Measurements from ENCODE around the gene TCEAL3.
"Not testable (repeated sequence)": the region's sequence is repeated elsewhere in the genome, so short reads cannot be mapped to it uniquely, and the experiment has no call there.

TCEAL3 gene

DNA sequence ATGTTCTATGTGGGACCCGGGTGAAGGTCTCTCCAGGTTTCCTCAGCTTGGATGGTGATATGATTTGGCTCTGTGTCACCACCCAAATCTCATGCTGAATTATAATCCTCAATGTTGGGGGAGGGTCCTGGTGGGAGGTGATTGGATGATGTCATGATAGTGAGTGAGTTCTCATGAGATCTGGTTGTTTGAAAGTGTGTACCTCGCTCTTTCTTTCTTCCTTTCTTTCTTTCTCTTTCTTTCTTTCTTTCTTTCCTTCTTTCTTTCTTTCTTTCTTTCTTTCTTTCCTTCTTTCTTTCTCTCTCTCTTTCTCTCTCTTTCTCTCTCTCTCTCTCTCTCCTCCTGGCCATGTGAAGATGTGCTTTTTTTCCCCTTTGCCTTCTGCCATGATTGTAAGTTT is 51.7 kb downstream of the TCEAL3 start:
- not testable (repeated sequence) for DNase-seq (ENCODE audit: extremely low read depth in 1 of 2, low read depth in 1 of 2)

All from stimulated activated CD8-positive, alpha-beta memory T cell treated with anti-CD3 and anti-CD28 coated beads, Interleukin-7, amount 100 ng/mL, for 48 hours (primary cell).